HEK293 (cell line): ENCODE data around the gene NAPG.

Experiments used
- CTCF ChIP-seq: fragments of 450-650 bp; formaldehyde crosslinking; IDR thresholded peaks from 2 replicates; pipeline ENCODE4 v1.5.1; 2016; ENCODE audit warnings: missing biosample characterization, missing genetic modification characterization
- GLIS1 ChIP-seq: fragments of 450-650 bp; formaldehyde crosslinking; IDR thresholded peaks from 2 replicates; pipeline ENCODE4 v1.5.1; 2016; ENCODE audit warnings: missing biosample characterization, missing genetic modification characterization
- KLF10 ChIP-seq: fragments of 450-650 bp; IDR thresholded peaks from 2 replicates; pipeline ENCODE4 v1.5.1; 2018; ENCODE audit warnings: missing biosample characterization, mild to moderate bottlenecking, missing genetic modification characterization
- MZF1 ChIP-seq: fragments of 450-650 bp; formaldehyde crosslinking; IDR thresholded peaks from 2 replicates; pipeline ENCODE4 v1.5.1; 2017; ENCODE audit warnings: missing biosample characterization, missing genetic modification characterization, borderline replicate concordance
- TRIM28 ChIP-seq: IDR thresholded peaks from 2 replicates; pipeline ENCODE4 v1.6.1; 2011; ENCODE audit warnings: low read length, control low read depth, borderline replicate concordance
- ZBTB21 ChIP-seq: fragments of 450-650 bp; formaldehyde crosslinking; IDR thresholded peaks from 2 replicates; pipeline ENCODE4 v1.5.1; 2017; ENCODE audit warnings: missing biosample characterization, missing genetic modification characterization
- ZNF510 ChIP-seq: fragments of 450-650 bp; formaldehyde crosslinking; IDR thresholded peaks from 2 replicates; pipeline ENCODE4 v1.5.1; 2018; ENCODE audit warnings: mild to moderate bottlenecking, missing genetic modification characterization, missing biosample characterization; ENCODE audit not compliant: insufficient replicate concordance
- ZNF514 ChIP-seq: fragments of 450-650 bp; formaldehyde crosslinking; IDR thresholded peaks from 2 replicates; pipeline ENCODE4 v1.5.1; 2016; ENCODE audit warnings: missing biosample characterization, missing genetic modification characterization
- ZNF596 ChIP-seq: fragments of 450-650 bp; IDR thresholded peaks from 2 replicates; pipeline ENCODE4 v1.5.0; 2018; ENCODE audit warnings: missing biosample characterization, mild to moderate bottlenecking, missing genetic modification characterization, moderate library complexity
- ZNF629 ChIP-seq: fragments of 450-650 bp; formaldehyde crosslinking; IDR thresholded peaks from 2 replicates; pipeline ENCODE4 v1.5.1; 2017; ENCODE audit warnings: missing biosample characterization, missing genetic modification characterization
- ZNF670 ChIP-seq: fragments of 450-650 bp; formaldehyde crosslinking; IDR thresholded peaks from 2 replicates; pipeline ENCODE4 v1.5.1; 2016; ENCODE audit warnings: missing biosample characterization, missing genetic modification characterization, low read depth

- no peak for TF ChIP-seq ZNF510
- no peak for TF ChIP-seq KLF10
- no peak for TF ChIP-seq CTCF
- no peak for TF ChIP-seq MZF1 (tag by site-specific recombination)
- no peak for TF ChIP-seq GLIS1 (tag by site-specific recombination)
- TF ChIP-seq ZNF514 (tag by site-specific recombination) = no peak
- TF ChIP-seq ZNF596 = no peak
- TF ChIP-seq ZBTB21 (tag by site-specific recombination) = no peak
- TF ChIP-seq ZNF629 (tag by site-specific recombination) = no peak
- TF ChIP-seq TRIM28 = no peak
- no peak for TF ChIP-seq ZNF670 (tag by site-specific recombination)
Observed at GRCh38 chr18:10580215-10580614, 54.4 kb downstream of the NAPG start.
